DMS53 treated with DMSO at 0.1 percent for 48 hours (cell line): ENCODE results near the gene DTX1.
"Not testable (repeated sequence)": the region's sequence is repeated elsewhere in the genome, so short reads cannot be mapped to it uniquely, and the experiment has no call there.

Source experiments
- DNase-seq: peaks from one replicate; lab custom pipeline; 2025; ENCODE audit not compliant: unreplicated experiment; lab: John Stamatoyannopoulos, UW

DTX1 gene

GRCh38 chr12:113113397-113113796 lies 56.9 kb downstream of the DTX1 start:
- no peak for DNase-seq

- DNase-seq = no peak
Observed at GRCh38 chr12:113114447-113115178, 58.1 kb downstream of the DTX1 start.

- peak; percentile 45 for DNase-seq
Observed at GRCh38 chr12:113115455-113116126, 59.1 kb downstream of the DTX1 start.

GRCh38 chr12:113116875-113117274 lies 60.3 kb downstream of the DTX1 start:
- DNase-seq = no peak

GRCh38 chr12:113117684-113118083 lies 61.2 kb downstream of the DTX1 start:
- not testable (repeated sequence) for DNase-seq

- no peak for DNase-seq
Observed at GRCh38 chr12:113118142-113118541, 61.6 kb downstream of the DTX1 start.

- DNase-seq = no peak
Observed at GRCh38 chr12:113119980-113120669, 63.6 kb downstream of the DTX1 start.

- peak; percentile 43 for DNase-seq
Observed at GRCh38 chr12:113120670-113121370, 64.3 kb downstream of the DTX1 start.

GRCh38 chr12:113127791-113128199 lies 71.3 kb downstream of the DTX1 start:
- peak; percentile 47 for DNase-seq

GRCh38 chr12:113128802-113129663 lies 72.5 kb downstream of the DTX1 start:
- no peak for DNase-seq

- no peak for DNase-seq
Observed at GRCh38 chr12:113129664-113130456, 73.3 kb downstream of the DTX1 start.

GRCh38 chr12:113130457-113131135 lies 74.1 kb downstream of the DTX1 start:
- peak; percentile 33 for DNase-seq

- DNase-seq = no peak
Observed at GRCh38 chr12:113131556-113131955, 75.0 kb downstream of the DTX1 start.

GRCh38 chr12:113133036-113133435 lies 76.5 kb downstream of the DTX1 start:
- DNase-seq = no peak

GRCh38 chr12:113133666-113134065 lies 77.1 kb downstream of the DTX1 start:
- no peak for DNase-seq

GRCh38 chr12:113134071-113134470 lies 77.5 kb downstream of the DTX1 start:
- DNase-seq = no peak

GRCh38 chr12:113134521-113134951 lies 78.0 kb downstream of the DTX1 start:
- no peak for DNase-seq

GRCh38 chr12:113135178-113136127 lies 78.9 kb downstream of the DTX1 start, which contains the start of gene RASAL1:
RASAL1 (minus strand) TSS chr12:113135761; CDS start chr12:113135462, 299 bp downstream.
- peak; percentile 81 for DNase-seq
